GM19455 (cell line): ENCODE measurements around the gene PTPRM.

ENCODE experiments used
- ATAC-seq: cut with Tn5 transposase; IDR thresholded peaks from one replicate; pipeline ENCODE4 v1.9.1; 2021; ENCODE audit not compliant: unreplicated experiment

Gene PTPRM

GRCh38 chr18:7663366-7664312 lies 96.5 kb downstream of the PTPRM start:
- no peak for ATAC-seq

- no peak for ATAC-seq
Measured at GRCh38 chr18:7666195-7666776, 99.2 kb downstream of the PTPRM start.

GRCh38 chr18:7668392-7668791 lies 101.3 kb downstream of the PTPRM start:
- ATAC-seq: no peak

GRCh38 chr18:7669361-7669760 lies 102.2 kb downstream of the PTPRM start:
- ATAC-seq: no peak

GRCh38 chr18:7671105-7671504 lies 104.0 kb downstream of the PTPRM start:
- no peak for ATAC-seq

GRCh38 chr18:7676253-7676873 lies 109.2 kb downstream of the PTPRM start:
- no peak for ATAC-seq

- ATAC-seq: no peak
Measured at GRCh38 chr18:7677001-7677400, 109.9 kb downstream of the PTPRM start.

- ATAC-seq: no peak
Measured at GRCh38 chr18:7677424-7677823, 110.3 kb downstream of the PTPRM start.

GRCh38 chr18:7678389-7678788 lies 111.3 kb downstream of the PTPRM start:
- no peak for ATAC-seq

GRCh38 chr18:7678801-7679200 lies 111.7 kb downstream of the PTPRM start:
- ATAC-seq: no peak

GRCh38 chr18:7681298-7681697 lies 114.2 kb downstream of the PTPRM start:
- ATAC-seq: no peak

GRCh38 chr18:7682321-7682720 lies 115.2 kb downstream of the PTPRM start:
- ATAC-seq: no peak

- ATAC-seq: no peak
Measured at GRCh38 chr18:7683753-7684152, 116.6 kb downstream of the PTPRM start.

- no peak for ATAC-seq
Measured at GRCh38 chr18:7684357-7684756, 117.2 kb downstream of the PTPRM start.

GRCh38 chr18:7684966-7685365 lies 117.8 kb downstream of the PTPRM start:
- ATAC-seq: no peak

GRCh38 chr18:7686278-7686677 lies 119.2 kb downstream of the PTPRM start:
- no peak for ATAC-seq

GRCh38 chr18:7688580-7688979 lies 121.5 kb downstream of the PTPRM start:
- no peak for ATAC-seq

GRCh38 chr18:7691206-7691605 lies 124.1 kb downstream of the PTPRM start:
- ATAC-seq: no peak

- no peak for ATAC-seq
Measured at GRCh38 chr18:7696780-7697179, 129.7 kb downstream of the PTPRM start.

- no peak for ATAC-seq
Measured at GRCh38 chr18:7697306-7697705, 130.2 kb downstream of the PTPRM start.

GRCh38 chr18:7711495-7711894 lies 144.4 kb downstream of the PTPRM start:
- no peak for ATAC-seq

GRCh38 chr18:7720395-7720794 lies 153.3 kb downstream of the PTPRM start:
- ATAC-seq: no peak
